Cerebellar cortex (tissue), 1 donor: Measurements from ENCODE around the gene DARS1.
"Not testable (repeated sequence)": the region's sequence is repeated elsewhere in the genome, so short reads cannot be mapped to it uniquely, and the experiment has no call there.

Source experiments
- DNase-seq: peaks from one replicate; pipeline ENCODE4 v3.0.0-alpha.2; 2015; ENCODE audit warnings: low spot score

Gene DARS1

GRCh38 chr2:135882415-135882814 lies 103.0 kb downstream of the DARS1 start:
- no peak for DNase-seq

- DNase-seq = not testable (repeated sequence)
Observed at GRCh38 chr2:135876770-135877169, 108.7 kb downstream of the DARS1 start.

- peak; percentile 99 for DNase-seq
Observed at GRCh38 chr2:135876066-135876711, 109.2 kb downstream of the DARS1 start, which contains the start of gene MCM6. Gene MCM6, minus strand, starts transcription at chr2:135876443. Its CDS starts 78 bp downstream, at chr2:135876365.

DNA sequence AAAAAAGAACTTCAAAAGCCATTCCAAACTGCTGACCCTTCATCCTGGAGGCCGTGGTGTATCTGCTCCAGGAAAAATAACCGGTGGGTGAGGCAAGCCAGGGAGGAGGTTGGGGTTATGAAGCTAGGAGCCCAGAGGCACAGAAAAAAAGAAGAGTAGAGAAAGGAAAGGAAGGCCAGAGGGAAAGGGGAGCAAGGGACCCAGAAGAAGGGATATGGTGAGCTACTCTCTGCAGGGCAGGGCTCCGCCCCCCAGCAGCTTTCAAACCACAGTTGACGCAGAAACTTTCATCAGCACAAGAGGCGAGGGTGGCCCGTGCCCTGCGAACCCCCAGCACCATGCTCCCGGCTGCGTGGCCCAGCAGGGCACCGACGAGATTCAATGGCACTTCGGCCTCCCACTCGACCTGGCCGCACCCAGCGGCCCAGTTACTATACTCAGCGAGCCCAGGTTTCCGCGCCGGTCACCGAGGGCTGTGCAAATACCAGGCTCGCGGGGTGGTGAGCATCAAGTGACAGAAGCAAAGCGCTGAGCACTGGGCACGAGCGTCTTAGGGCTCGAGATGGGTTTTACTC lies 109.8 kb downstream of the DARS1 start:
- peak; percentile 49 for DNase-seq

DNA sequence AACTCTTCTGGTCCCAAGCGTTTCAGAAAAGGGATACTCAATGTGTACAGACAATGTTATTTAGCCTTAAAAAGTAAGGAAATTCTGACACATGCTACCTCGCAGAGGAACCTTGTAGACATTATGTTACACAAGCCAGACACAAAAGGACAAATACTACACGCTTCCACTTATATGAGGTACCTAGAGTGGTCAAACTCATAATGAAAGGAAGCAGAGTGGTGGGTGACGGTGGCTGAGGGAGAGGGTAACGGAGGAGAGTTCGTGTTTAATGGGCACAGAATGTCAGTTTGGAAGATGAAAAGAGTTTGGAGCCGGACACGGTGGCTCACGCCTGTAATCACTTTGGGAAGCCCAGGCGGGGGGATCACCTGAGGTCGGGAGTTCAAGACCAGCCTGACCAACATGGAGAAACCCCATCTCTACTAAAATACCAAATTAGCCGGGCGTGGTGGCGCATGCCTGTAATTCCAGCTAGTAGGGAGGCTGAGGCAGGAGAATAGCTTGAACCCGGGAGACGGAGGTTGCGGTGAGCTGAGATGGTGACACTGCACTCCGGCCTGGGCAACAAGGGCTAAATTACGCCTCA lies 110.6 kb downstream of the DARS1 start:
- no peak for DNase-seq

DNA sequence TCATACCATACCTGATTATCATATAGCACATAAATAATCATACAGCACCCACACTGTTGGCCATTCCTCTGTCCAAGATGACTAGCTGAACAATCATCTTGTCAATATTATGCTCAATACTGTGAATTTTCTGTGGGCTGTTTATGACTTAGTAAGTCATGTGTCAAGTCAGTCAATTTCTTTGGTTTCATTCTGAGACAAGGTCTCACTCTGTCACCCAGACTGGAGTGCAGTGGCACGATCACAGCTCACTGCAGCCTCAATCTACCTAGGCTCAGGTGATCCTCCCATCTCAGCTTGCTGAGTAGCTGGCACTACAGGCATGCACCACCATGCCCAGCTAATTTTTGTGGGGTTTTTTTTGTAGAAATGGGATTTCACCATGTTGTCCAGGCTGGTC lies 114.9 kb downstream of the DARS1 start:
- no peak for DNase-seq

DNA sequence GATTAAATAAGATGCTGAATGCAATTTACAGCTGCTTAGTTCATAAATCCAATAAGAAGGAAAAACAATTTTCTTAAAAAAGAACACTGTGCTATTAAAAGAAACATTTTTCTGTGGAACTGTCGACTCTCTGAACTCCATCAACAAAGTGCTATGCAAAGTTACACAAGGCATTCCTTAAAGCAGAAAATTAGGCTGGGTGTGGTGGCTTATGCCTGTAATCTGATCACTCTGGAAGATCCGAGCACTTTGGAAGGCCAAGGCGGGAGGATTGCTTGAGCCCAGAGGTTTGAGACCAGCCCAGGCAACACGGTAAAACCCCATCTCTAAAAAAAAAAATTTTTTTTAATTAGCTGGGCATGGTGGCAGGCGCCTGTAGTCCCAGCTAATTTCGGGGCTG lies 122.2 kb downstream of the DARS1 start:
- DNase-seq = no peak

GRCh38 chr2:135862718-135863117 lies 122.7 kb downstream of the DARS1 start:
- DNase-seq = no peak
